IPS-NIHi11 (cell line): ENCODE measurements around the gene HNRNPM.
"Not testable (repeated sequence)": the region's sequence is repeated elsewhere in the genome, so short reads cannot be mapped to it uniquely, and the experiment has no call there.

ENCODE experiments used
- DNase-seq: peaks from one replicate; pipeline ENCODE4 v3.0.0; 2012; ENCODE audit warnings: mixed read lengths, low spot score

HNRNPM gene

DNA sequence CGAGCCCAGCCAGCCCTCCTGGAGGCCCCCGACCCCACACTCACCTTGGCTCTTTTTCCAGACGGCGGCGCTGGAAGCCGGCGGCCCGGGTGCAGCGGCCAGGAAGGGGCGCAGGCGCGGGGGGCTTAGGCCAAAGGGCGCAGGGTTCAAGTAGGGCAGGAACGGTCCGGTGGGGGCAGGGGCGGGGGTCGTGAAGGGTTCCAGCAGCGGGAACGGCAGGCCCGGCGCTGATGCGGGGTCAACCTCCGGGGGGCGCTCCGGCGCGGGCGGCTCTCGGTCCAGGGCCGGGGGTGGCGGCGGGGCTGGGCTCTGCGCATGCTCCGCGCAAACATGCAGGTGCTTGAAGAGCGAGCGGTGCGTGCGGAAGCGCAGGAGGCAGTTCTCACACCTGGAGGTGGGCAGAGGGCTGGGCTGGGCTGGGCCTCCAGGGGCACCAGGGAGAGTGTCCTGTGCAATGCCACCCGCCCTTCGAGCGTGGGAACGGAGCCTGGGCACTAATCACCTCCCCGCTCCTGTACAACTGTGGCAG, 66.9 kb downstream of the HNRNPM start:
- no peak for DNase-seq

GRCh38 chr19:8512115-8512967, 67.6 kb downstream of the HNRNPM start:
- peak; percentile 71 for DNase-seq

DNA sequence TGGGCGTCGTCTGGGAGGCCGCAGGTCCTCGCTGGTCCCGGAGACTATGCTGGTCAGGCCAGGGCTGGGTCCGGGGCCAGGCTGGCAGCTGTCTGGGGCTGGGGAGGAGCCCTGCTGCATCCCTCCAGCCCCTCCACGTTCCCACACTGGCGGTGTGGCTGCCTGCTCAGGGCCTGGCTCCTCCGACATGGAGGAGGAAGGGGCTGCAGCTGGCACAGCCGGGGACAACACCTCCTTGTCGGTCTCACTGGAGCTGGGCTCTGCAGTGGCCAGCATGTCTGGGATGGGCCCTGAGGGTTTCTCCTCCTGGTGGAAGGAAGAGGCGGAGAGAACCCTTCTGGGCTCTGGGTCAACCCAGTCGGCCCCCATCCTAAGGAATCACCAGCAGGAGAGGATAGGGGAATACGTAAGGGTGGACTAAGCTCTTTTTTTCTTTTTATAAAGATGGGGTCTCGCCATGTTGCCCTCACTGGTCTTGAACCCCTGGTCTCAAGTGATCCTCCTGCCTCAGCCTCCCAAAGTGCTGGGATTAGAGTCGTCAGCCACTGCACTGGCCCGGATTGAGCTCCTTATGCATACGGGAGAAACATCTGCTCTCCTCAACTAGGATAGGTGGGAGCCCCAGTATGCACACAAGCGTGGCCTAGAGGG, 68.4 kb downstream of the HNRNPM start:
- no peak for DNase-seq

GRCh38 chr19:8513687-8514504, 69.1 kb downstream of the HNRNPM start, which contains the start of gene ZNF414:
TSS of gene ZNF414 (minus strand) at chr19:8514167. CDS start at chr19:8514046, 121 bp downstream.
- DNase-seq, result peak; percentile 95

DNA sequence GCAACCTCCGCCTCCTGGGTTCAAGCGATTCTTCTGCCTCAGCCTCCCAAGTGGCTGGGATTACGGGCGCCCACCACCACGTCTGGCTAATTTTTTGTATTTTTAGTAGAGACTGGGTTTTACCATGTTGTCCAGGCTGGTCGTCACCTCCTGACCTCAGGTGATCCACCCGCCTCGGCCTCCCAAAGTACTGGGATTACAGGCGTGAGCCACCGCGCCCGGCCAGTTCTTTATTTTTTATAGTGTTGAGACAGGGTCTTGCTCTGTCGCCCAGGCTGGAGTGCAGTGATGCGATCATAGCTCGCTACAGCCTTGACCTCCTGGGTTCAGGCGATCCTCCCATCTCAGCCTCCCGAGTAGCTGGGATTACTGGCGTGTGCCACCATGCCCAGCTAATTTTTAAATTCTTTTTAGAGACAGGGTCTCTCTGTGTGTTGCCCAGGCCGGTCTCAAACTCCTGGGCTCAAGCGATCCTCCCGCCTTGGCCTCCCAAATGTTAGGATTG, 69.8 kb downstream of the HNRNPM start:
- not testable (repeated sequence) for DNase-seq

DNA sequence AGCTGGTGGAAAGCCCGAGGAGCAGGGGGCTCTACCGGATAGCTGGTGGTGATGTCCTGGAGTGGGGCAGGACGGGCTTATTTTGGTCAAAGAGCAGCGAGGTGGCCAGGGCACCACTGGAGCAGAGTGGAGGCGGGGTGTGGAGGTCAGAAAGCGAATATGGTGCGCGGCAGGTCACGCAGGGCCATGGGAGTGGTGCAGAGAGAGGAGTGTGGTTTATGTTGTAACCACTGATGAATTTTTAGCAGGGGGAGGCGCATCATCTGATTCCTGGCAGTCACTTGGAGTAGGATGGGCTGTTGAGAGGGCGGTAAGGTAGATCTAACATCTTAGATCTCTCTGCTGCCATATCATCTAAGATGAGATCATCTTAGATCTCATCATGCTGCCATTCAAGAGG, 70.5 kb downstream of the HNRNPM start:
- no peak for DNase-seq

DNA sequence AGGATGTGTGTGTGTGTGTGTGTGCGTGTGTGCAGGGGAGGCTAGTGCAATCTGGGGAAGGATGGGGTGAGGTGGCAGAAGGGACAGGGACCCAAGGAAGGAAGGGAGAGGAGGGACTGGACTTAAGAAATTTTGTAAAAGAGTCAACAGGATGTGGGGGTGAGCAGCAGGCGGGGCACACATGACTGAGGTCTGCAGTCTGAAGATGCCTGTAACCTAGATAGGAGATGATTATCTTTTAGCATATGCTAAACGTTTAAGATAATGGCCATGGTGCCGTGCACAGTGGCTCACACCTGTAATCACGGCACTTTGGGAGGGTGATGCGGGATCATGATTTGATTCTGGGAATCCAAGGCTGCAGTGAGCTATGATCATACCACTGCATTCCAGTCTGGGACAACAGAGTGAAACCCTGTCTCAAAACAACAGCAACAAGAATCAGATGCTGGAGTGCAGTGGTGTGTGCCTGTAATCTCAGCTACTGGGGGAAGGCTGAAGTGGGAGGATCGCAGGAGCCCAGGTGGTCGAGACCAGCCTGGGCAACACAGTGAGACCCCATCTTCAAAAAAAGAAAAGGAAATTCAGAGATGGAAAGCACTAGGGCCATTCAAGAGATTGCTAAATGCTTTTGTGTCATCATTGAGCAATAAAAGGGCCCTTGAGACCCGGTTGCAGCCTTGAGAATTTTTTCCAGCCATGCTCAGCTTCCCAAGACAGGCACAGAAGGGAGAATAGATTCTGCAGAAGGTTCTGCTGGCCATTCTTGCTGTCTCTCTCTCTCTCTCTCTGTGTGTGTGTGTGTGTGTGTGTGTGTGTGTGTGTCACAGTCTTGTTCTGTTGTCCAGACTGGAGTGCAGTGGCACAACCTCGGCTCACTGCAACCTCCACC, 73.0 kb downstream of the HNRNPM start:
- DNase-seq, result no peak

DNA sequence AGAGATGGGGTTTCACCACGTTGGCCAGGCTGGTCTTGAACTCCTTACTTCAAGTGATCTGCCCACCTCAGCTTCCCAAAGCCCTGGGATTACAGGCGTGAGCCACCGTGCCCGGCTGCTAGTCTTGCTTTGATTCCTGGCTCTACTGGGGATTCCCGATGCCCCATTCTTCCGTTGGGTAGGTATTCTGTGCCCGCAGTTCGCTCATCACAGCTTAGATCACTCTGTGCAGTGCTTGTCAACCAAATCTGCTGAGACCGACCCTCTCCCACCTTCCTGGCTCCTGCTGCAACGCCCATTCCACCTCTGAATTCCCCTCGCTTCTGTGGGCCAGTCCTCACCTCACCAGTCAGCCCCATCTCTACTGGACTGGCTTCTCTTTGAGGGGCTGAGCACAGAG, 73.8 kb downstream of the HNRNPM start:
- DNase-seq, result no peak

DNA sequence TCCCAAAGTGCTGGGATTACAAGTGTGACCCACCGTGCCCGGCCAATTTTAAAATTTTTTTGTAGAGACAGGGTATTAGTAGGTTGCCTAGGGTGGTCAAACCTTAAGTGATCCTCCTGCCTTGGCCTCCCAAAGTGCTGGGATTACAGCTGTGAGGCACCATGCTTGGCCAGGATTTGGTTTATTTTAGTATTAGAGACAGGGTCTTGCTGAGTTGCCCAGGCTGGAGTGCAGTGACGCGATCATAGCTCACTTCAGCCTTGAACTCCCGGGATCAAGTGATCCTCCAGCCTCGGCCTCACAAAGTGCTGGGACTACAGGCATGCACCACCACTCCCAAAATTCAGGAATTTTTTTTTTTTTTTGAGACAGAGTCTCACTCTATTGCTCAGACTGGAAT, 74.6 kb downstream of the HNRNPM start:
- no peak for DNase-seq

DNA sequence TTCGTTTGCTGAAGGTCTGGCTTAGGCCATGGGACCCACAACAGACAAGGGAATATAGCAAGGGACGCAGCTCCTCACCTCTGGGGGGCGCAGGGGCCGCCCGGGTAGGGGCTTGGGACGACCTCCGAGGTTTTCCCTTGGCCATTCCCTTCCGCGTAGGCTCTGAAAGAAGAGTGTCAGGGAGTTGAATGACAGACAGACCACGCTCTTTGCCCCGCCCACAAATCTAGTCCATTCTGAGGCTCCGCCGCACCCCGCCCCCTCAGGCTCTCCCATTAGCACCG, 80.6 kb downstream of the HNRNPM start:
- DNase-seq, result peak; percentile 93

- DNase-seq, result peak; percentile 93
Measured at GRCh38 chr19:8526345-8527091, 81.7 kb downstream of the HNRNPM start.

DNA sequence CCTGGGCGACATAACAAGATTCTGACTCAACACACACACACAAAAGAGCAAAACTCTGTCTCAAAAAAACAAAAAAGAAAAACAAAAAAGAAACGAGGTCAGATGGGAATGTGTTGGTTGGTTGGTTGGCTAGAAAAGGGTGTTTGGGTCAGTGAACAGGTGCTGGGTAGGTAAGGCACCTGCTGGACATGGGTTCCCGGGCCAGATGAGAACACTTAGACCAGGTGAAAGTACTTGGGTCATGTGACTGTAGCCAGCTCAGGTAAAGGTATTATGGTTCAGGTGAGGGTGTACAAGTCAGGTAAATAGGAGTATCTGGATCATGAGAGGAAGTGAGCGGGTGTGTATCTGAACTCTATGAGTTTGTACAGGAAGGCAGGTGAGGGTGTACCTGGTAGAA, 83.7 kb downstream of the HNRNPM start:
- no peak for DNase-seq

DNA sequence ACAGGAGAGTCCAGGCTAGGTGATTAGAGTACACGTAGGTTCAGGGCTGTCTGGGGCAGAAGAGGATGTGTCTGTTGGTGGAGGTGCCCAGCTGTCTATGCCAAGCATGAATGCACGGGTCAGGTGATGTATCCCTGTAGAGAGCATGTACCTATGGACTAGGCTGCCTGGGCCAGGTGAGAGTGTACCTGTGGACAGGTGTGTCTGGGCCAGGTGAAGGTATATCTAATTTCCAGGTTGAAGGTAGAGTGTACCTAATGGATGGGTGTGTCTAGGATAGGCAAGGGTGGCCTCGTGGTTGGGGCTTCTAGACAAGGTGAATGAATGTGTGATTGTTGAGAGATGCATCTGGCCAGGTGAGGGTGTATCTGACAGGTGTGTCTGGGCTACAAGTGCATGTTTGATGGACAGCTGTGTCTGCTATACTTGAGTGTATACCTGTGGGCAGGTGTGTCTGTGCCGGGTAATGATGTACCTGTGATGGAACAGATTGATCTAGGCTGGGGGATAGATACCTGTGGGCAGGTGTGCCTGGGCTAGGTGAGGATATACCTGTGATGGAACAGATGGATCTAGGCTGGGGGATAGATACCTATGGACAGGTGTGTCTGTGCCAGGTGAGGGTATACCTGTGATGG, 84.7 kb downstream of the HNRNPM start:
- no peak for DNase-seq

GRCh38 chr19:8530061-8530679, 85.4 kb downstream of the HNRNPM start:
- no peak for DNase-seq

DNA sequence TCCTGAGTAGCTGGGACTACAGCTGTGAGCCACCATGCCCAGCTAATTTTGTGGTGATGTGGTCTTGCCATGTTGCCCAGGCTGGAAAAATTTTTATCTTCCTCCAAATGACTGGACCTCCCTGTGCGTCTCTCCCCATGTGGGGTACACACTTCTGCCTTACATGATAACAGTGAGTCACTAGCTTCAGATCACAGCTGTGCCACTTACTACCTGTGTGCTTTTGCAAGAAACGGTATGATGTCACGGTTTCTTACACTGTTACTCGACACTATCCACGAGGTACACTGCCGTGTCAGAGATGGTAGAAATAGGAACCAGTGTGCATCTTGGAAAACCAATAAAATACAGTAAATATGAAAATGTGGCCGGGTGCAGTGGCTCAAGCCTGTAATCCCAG, 86.7 kb downstream of the HNRNPM start:
- DNase-seq, result no peak

DNA sequence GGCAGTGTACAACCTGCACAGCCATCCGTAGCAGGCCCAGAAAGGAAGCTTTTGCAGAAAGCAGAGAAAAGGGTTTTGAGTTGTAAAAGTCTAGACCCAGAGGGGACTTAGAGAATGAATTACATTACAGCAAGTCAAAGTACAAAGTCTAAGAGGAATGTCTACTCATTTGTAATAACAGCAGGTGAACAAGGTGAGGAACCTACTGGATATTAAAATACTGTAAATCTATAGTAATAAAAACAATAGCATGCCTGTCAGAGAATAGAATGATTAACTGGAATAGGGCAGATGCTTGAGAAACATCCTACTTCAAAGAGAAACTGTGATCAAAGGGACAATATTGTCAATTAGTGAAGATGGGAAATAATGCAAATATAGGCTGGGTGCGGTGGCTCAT, 87.5 kb downstream of the HNRNPM start:
- DNase-seq, result no peak

- no peak for DNase-seq
Measured at GRCh38 chr19:8536282-8536681, 91.5 kb downstream of the HNRNPM start.

DNA sequence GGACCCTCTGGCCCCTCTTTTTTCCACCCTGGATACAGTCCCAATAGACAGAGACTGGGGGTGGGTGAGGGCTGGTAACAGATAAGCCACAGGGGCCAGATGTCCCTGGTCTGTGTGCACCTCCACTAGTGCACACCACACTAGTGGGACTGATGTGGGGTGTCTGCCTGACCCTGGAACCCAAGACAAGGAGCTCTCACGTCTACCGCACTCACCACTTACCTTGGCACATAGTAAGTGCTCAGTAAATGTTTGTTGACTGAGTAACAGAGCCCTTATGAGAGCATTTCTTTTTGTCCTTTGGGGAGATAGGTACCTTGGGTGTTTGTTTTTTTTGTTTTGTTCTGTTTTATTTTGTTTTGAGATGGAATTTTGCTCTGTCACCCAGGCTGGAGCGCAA, 92.3 kb downstream of the HNRNPM start:
- DNase-seq, result no peak
